ENCODE data around the gene KRT7.
"Not testable (repeated sequence)": the region's sequence is repeated elsewhere in the genome, so short reads cannot be mapped to it uniquely, and the experiment has no call there.

Gene KRT7

DNA sequence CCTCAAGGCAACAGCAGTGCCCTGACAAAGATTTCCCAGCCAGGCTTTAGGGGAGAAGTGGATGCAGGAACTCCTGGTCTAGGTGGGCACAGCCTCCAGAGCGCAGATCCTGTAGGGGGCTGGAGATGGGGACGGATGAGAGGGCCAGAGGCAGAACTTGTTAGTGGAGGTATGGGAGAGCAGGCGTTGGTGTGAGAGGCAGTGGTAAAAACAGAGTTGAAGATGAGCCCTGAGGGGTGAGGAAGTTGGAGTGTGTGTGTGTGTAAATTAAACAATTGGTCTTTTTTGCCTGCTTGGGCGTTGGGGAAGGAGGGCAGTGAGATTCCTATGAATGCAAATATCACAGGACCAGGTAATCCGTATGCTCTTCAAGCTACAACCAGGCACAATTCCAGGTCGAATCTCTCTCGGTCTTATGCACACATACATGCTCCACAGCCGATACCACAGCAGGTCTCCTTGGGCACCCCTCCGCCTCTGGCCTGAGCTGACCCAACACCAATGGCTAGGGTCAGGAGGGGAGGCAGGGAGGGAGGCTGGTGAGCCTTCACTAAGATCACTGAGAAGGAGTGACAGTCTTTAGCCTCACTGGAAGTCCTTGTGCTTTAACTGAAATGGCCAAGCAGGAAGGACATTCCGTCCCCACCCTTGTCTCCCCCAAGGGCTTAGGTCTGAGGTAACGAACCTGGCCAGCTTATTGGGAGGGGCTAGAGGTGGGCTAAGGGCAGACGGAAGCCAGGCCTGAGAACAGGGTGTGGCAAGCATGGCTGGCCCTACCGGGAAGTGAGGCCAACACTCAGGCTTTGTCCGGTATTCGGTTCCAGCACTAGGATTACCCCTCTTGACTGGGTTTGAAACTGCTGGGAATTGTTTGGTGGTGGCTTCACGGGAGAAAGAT is 1.5 kb upstream of the KRT7 start:
- no peak for DNase-seq

DNA sequence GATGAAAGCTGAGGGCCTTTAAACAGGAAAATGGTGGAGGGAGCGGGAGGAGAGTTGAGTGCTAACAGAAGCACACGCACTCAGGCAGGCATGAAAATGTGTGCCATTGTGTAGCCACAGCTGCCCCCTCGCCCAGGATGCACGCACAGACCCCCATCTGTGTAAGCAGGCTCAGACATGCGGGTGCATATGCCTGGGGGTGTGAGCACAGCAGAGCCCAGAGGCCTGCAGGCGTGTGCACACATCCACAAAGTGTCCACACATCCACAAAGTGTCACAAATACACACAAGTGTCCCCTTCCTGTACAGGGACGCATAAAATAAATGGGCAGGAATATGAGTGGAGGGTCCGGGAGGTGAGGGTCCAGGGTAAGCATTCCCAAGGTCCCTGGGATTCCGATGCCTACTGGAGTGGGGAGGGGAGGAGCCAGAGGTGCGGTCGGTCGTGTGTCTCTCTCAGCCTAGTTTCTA is 805 bp upstream of the KRT7 start:
- DNase-seq = no peak

DNA sequence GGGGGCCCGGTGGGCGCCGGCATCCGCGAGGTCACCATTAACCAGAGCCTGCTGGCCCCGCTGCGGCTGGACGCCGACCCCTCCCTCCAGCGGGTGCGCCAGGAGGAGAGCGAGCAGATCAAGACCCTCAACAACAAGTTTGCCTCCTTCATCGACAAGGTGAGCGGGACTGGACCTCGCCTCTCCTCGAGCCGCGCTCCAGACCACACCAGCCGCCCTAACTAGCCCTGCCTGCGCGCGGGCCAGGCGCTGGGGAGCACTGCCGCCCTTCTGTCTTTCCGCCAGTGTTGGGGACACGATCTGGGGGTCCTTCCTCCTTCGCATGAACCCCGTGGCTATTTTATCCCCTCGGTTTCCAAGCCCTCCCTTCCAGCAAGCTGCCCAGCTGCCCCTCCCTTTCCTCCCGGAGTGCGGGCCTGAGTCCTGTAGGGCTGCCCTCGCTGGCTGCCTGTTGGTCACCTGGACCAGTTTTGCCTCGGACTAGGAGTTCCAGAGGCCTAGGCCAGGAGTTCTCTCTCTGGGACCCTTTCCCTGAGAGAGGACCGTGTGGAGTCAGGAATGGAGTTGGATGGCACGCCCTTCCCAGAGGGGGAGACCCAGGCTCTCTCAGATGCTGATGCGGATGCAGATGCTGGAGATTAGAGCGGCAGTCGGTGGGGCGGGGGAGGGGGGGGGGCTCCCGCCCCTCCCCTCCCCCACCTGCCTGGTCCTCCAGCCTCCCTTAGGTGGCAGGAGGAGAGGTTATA is 592 bp downstream of the KRT7 start:
- DNase-seq = no peak

DNA sequence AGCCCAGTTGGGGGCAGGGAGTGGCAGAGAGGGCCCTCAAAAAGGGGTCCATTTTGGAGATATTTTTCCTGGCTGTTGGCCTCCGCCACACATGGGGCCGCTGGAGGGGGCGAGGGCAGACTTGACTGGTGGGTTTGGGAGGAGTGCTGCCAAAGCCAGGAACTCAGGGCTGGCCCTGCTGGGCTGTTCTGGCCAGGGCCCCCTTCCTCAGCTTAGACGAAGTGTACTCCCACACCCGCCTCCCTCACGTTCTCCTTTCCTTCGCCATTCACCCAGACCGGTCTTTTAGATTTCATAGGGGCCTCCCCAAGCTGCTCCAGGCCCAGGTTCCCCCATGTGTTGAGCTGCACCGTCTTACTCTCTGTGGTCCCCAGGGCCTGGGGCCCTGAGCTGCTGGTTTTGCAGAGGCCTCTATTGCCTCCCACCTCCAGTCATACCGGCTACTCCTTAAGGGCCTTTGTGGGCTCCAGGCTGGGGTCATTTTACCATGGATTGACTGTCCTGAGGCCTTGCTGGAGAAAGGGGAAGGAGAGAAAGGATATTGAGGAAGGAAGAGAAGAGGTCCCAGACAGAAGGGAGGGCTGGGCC is 1.3 kb downstream of the KRT7 start:
- no peak for DNase-seq

DNA sequence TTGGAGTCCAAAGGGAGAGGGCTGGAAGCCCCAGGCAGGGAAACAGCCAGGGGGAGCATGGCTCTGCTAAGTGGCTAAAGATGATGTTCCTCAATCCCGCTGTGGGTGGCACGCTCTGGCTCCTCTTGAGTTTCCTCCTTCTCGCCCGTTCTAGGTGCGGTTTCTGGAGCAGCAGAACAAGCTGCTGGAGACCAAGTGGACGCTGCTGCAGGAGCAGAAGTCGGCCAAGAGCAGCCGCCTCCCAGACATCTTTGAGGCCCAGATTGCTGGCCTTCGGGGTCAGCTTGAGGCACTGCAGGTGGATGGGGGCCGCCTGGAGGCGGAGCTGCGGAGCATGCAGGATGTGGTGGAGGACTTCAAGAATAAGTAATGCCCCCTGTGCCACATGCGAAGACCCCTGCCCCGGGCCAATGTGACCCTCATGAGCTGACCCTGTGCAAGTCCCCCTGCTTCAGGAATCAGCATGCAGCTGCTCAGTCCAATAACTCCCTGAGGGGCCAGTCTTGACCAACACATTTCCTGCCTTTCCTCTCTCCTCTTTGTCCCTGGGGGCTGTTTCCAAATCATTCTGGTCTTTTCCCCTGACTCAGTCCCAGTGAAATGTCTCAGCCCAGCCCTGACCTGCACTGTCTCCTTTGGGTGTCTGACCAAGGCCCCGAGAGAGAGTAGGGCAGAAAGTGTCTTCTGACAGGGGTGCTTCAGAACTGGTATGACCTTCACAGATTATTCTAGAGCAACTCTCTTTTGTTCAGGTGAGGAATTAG is 2.1 kb downstream of the KRT7 start:
- DNase-seq = no peak

GRCh38 chr12:52235822-52236361 is 2.8 kb downstream of the KRT7 start:
- peak; percentile 42 for DNase-seq

DNA sequence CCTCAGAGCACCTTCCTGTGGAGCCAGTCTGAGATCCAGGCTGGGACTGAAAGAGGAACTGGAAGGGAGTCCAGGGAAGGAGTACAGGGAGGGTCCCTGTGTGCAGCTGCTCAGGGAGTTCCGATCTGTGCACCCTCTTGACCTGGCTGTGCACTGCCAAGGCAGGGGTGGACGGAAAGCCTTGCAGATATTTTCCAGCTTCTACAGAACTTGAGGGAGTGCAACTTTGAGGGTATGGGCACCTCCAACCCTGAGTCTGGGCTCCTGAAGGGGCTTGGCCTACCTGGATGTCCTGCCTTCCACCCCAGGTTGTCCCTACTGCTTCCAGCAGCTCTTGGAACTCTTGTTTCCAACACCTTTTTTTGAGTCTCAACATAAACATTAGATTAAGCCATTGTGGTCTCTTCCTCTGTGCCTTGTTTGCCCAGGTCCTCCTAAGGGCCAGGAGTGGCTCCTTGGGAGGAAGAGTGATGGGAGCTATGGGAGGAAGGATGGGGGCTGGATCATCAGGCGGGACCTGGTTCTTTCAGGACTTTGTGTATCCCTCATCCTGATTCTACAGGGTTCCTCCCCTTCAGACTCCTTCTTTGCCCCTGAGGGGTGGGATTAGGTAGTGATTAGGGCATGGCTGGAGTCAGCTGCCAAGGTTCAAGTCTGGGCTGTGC is 3.5 kb downstream of the KRT7 start:
- DNase-seq = no peak

- DNase-seq = no peak
Measured at GRCh38 chr12:52238207-52238840, 5.3 kb downstream of the KRT7 start.

DNA sequence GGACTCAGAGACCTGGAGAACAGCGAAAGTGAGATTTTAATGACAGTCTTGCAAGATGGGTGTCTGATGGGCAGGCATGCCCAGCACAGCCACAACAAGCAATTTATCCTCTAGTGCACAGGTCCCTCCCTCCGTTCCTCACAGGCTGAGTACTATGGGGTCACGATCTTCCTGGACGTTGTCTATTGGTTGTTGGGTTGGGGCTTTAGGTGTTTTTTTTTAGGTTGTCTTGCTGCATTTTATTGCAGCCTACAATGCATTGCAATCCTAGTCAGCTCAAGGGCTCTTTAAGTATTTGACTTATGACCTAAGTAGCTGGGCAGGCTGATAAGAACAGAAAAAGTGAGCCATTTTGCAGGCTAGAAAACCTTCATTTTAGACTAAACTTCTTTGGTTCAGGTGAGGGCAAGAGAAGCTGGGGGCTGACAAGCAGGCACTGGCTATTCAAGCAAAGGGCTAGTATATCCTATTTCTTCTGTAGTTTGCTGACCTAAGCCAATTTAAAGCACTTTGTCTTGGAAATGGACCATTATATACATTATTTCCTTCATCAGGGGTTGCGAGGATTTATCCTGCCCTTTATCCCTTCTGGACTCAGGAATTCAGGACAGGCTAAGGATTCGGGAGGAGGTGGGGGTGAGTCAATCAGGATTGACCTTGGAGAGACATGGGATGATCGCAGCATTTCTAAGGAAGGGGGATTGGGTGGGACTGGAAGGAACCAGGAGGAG is 6.0 kb downstream of the KRT7 start:
- no peak for DNase-seq

GRCh38 chr12:52239767-52240166 is 6.7 kb downstream of the KRT7 start:
- no peak for DNase-seq

- DNase-seq = not testable (repeated sequence)
Measured at GRCh38 chr12:52240247-52240646, 7.2 kb downstream of the KRT7 start.

DNA sequence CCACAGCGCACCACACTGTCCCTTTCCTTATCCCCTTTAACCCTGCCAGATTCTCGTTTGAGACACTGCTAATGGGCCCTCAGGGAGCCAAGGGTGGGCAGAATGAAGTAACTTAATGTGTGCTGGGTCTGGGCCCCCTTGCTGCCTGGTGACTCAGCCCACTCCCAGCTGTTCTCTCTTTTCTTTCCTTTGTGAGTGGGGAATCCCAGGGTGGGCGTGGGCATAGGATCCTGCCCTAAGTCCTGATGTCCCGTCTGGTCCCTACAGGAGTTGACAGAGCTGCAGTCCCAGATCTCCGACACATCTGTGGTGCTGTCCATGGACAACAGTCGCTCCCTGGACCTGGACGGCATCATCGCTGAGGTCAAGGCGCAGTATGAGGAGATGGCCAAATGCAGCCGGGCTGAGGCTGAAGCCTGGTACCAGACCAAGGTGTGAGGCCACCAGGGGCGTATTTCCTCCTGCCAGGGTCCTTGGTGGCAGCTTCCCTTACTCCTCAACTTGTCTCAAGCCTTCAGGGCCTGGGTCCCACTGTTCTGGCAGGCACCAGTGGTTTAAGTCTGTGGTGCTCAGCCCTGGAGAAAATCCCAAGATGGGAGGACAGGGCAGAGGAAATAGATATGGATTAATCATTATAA is 8.3 kb downstream of the KRT7 start:
- no peak for DNase-seq

- no peak for DNase-seq
Measured at GRCh38 chr12:52242442-52243258, 9.6 kb downstream of the KRT7 start.

GRCh38 chr12:52243259-52243855 is 10.3 kb downstream of the KRT7 start:
- DNase-seq = peak; percentile 22 to 41

DNA sequence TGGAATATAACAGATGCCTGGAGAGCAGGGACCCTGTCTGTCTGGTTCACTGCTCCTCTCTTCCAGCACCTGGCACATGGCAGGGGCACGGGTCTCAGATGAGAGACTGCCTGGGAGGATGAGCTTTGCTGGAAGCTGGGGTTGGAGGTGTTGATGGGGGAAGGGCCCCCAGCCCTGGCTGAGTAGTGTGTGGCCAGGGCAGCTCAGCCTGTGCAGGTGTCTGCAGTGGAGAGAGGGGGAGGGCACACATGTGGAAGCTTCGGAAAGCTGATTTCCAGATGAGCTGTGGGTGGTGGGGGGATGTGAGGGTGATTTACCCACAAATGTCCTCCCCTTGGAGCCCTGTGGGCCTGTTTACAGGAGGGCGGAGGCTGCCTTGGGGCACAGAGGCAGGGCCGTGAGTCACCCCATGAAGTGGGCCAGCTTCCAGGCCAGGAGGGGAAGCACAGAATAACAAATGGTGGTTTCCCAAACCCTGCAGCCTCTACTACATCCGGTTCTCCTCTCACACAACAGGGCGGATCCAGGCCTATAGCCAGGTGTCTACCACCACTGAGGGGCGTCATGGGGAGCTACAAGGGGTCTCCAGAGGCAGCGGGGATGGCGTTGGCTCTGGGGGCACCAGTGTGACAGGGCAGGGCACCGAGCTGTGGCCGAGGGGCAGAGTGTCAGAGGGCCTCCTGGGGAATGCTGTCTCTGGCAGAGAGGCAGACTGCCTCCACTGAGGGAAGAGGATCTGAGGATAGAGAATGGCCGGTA is 11.0 kb downstream of the KRT7 start:
- peak; percentile 71 to 90 for DNase-seq

- DNase-seq = peak; percentile 50 to 52
Measured at GRCh38 chr12:52244615-52244994, 11.6 kb downstream of the KRT7 start.

DNA sequence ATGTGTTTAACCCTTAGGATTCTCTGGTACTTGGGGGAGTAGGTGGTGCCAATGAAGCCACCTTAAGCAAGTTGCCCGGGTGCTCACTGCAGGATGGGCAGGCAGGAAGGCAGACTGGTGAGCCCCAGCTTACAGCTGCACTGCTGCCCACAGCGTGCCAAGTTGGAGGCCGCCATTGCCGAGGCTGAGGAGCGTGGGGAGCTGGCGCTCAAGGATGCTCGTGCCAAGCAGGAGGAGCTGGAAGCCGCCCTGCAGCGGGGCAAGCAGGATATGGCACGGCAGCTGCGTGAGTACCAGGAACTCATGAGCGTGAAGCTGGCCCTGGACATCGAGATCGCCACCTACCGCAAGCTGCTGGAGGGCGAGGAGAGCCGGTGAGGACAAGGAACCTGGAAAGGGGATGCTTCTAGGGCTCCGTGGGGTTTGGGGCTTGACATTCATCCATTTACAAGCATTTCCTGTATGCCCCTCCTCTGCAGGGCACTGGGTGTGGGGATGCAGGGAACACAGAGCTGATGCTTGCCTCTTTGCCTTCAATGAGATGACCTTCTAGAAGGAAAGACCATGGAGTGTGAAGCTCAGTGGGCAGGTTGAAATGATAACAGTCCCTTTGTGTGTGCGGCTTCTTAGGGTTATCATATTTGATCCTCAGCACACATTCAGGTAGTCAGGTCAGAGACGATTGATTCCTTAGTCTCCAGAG is 12.4 kb downstream of the KRT7 start:
- peak; percentile 48 to 75 for DNase-seq
